Measurements from ENCODE around the gene PNISR.

PNISR gene

GRCh38 chr6:99407076-99407475 lies 18.0 kb downstream of the PNISR start:
- DNase-seq: no peak

- DNase-seq: no peak
Observed at GRCh38 chr6:99402448-99402847, 22.7 kb downstream of the PNISR start.

- DNase-seq: no peak
Observed at GRCh38 chr6:99397287-99397686, 27.8 kb downstream of the PNISR start.

- peak; percentile 46 for DNase-seq
Observed at GRCh38 chr6:99393698-99394531, 31.2 kb downstream of the PNISR start, which contains the start of gene COQ3. COQ3 (minus strand) TSS chr6:99394195; CDS start chr6:99394179, 16 bp downstream.

- DNase-seq: no peak
Observed at GRCh38 chr6:99393366-99393697, 31.8 kb downstream of the PNISR start.

- DNase-seq: no peak
Observed at GRCh38 chr6:99390896-99391295, 34.2 kb downstream of the PNISR start.

GRCh38 chr6:99384507-99384906 lies 40.6 kb downstream of the PNISR start:
- DNase-seq: no peak

GRCh38 chr6:99378636-99379035 lies 46.5 kb downstream of the PNISR start:
- DNase-seq: no peak

- DNase-seq: no peak
Observed at GRCh38 chr6:99369533-99369932, 55.6 kb downstream of the PNISR start.

- no peak for DNase-seq
Observed at GRCh38 chr6:99366852-99367251, 58.3 kb downstream of the PNISR start.

- no peak for DNase-seq
Observed at GRCh38 chr6:99364026-99364425, 61.1 kb downstream of the PNISR start.

- no peak for DNase-seq
Observed at GRCh38 chr6:99362678-99363268, 62.3 kb downstream of the PNISR start.

- DNase-seq: no peak
Observed at GRCh38 chr6:99359800-99360199, 65.3 kb downstream of the PNISR start.

GRCh38 chr6:99356641-99357040 lies 68.5 kb downstream of the PNISR start:
- no peak for DNase-seq

- DNase-seq: no peak
Observed at GRCh38 chr6:99354983-99355382, 70.1 kb downstream of the PNISR start.

- DNase-seq: no peak
Observed at GRCh38 chr6:99353126-99353525, 72.0 kb downstream of the PNISR start.

- peak; percentile 14 for DNase-seq
Observed at GRCh38 chr6:99350573-99350972, 74.5 kb downstream of the PNISR start.

GRCh38 chr6:99349171-99350141 lies 75.7 kb downstream of the PNISR start, which contains the start of gene FAXC:
FAXC (minus strand) TSS chr6:99349674; CDS start chr6:99349372, 302 bp downstream.
- DNase-seq: peak; percentile 80

- DNase-seq: peak; percentile 39
Observed at GRCh38 chr6:99348288-99349170, 76.6 kb downstream of the PNISR start.

Data from NCI-H526 treated with DMSO at 0.1 percent for 48 hours (cell line).